H9 (cell line): Measurements from ENCODE around the gene WNT7B. TPM values are rescaled to one million over a fixed set of nuclear protein-coding genes. Genes with fewer than 3 reads are reported as not detected.

Source experiments
- DNase-seq: peaks from one replicate; pipeline ENCODE4 v3.0.0-alpha.2; 2017
- H2AFZ ChIP-seq: one replicate; pipeline ENCODE4 v1.6.1; 2013; ENCODE audit warnings: mild to moderate bottlenecking, low read length, control low read depth, moderate library complexity
- H2AK5ac ChIP-seq: 2 replicates; pipeline ENCODE4 v1.6.1; 2013; ENCODE audit warnings: low read length, control low read depth, mixed read lengths; ENCODE audit not compliant: insufficient read length
- H2BK120ac ChIP-seq: one replicate; pipeline ENCODE4 v1.6.1; 2013; ENCODE audit warnings: low read depth, mild to moderate bottlenecking, low read length, control low read depth, inconsistent platforms; ENCODE audit not compliant: poor library complexity, severe bottlenecking
- H2BK12ac ChIP-seq: 2 replicates; pipeline ENCODE4 v1.6.1; 2013; ENCODE audit warnings: low read length, control low read depth, mixed read lengths, low read depth; ENCODE audit not compliant: insufficient read length
- H2BK15ac ChIP-seq: 2 replicates; pipeline ENCODE4 v1.6.1; 2013; ENCODE audit warnings: low read depth, low read length, control low read depth
- H2BK20ac ChIP-seq: one replicate; pipeline ENCODE4 v1.6.1; 2013; ENCODE audit warnings: low read depth, mild to moderate bottlenecking, low read length, control low read depth, inconsistent platforms; ENCODE audit not compliant: poor library complexity, severe bottlenecking
- H2BK5ac ChIP-seq: 2 replicates; pipeline ENCODE4 v1.6.1; 2013; ENCODE audit warnings: low read length, control low read depth, mixed read lengths; ENCODE audit not compliant: insufficient read length
- H3K14ac ChIP-seq: 2 replicates; pipeline ENCODE4 v1.6.1; 2013; ENCODE audit warnings: low read length, control low read depth; ENCODE audit not compliant: insufficient read depth
- H3K18ac ChIP-seq: 2 replicates; pipeline ENCODE4 v1.6.1; 2013; ENCODE audit warnings: low read depth, mild to moderate bottlenecking, mixed read lengths, low read length, control low read depth; ENCODE audit not compliant: insufficient read length
- H3K23ac ChIP-seq: 2 replicates; pipeline ENCODE4 v1.6.1; 2013; ENCODE audit warnings: low read length, control low read depth, mixed read lengths, low read depth; ENCODE audit not compliant: insufficient read length
- H3K23me2 ChIP-seq: 2 replicates; pipeline ENCODE4 v1.6.1; 2013; ENCODE audit warnings: low read depth, mild to moderate bottlenecking, mixed read lengths, low read length, control low read depth; ENCODE audit not compliant: insufficient read length, poor library complexity, severe bottlenecking
- H3K27ac ChIP-seq: 2 replicates; pipeline ENCODE4 v1.5.1; 2013; ENCODE audit warnings: low read length, control low read depth, mixed read lengths, low read depth; ENCODE audit not compliant: insufficient read length
- H3K27me3 ChIP-seq: 2 replicates; pipeline ENCODE4 v1.6.1; 2013; ENCODE audit warnings: low read length, control low read depth, inconsistent platforms; ENCODE audit not compliant: insufficient read depth
- H3K4ac ChIP-seq: 2 replicates; pipeline ENCODE4 v1.6.1; 2013; ENCODE audit warnings: low read depth, mild to moderate bottlenecking, control low read depth, inconsistent platforms, low read length, moderate library complexity
- H3K4me1 ChIP-seq: 2 replicates; pipeline ENCODE4 v1.6.1; 2013; ENCODE audit warnings: low read length, control low read depth, inconsistent platforms; ENCODE audit not compliant: insufficient read depth
- H3K4me2 ChIP-seq: 2 replicates; pipeline ENCODE4 v1.6.1; 2013; ENCODE audit warnings: low read length, control low read depth, mixed read lengths; ENCODE audit not compliant: insufficient read length, insufficient read depth
- H3K56ac ChIP-seq: 2 replicates; pipeline ENCODE4 v1.6.1; 2013; ENCODE audit warnings: low read depth, mild to moderate bottlenecking, mixed read lengths, low read length, control low read depth; ENCODE audit not compliant: insufficient read length
- H3K79me1 ChIP-seq: 2 replicates; pipeline ENCODE4 v1.6.1; 2013; ENCODE audit warnings: low read depth, mild to moderate bottlenecking, moderate library complexity, low read length, control low read depth, inconsistent platforms; ENCODE audit not compliant: insufficient read depth, poor library complexity, severe bottlenecking
- H3K79me2 ChIP-seq: 2 replicates; pipeline ENCODE4 v1.6.1; 2013; ENCODE audit warnings: low read length, control low read depth, inconsistent platforms; ENCODE audit not compliant: insufficient read depth
- H3K9ac ChIP-seq: 2 replicates; pipeline ENCODE4 v1.6.1; 2013; ENCODE audit warnings: low read length, control low read depth, mixed read lengths; ENCODE audit not compliant: insufficient read length; ENCODE audit errors: extremely low read depth
- H3K9me3 ChIP-seq: one replicate; pipeline ENCODE4 v1.6.1; 2013; ENCODE audit warnings: low read depth, low read length, inconsistent platforms; ENCODE audit not compliant: control insufficient read depth
- H3T11ph ChIP-seq: one replicate; pipeline ENCODE4 v1.6.1; 2013; ENCODE audit warnings: mild to moderate bottlenecking, low read length, control low read depth, inconsistent platforms
- H4K20me1 ChIP-seq: one replicate; pipeline ENCODE4 v1.6.1; 2013; ENCODE audit not compliant: control insufficient read depth, insufficient read length, insufficient read depth
- H4K5ac ChIP-seq: 2 replicates; pipeline ENCODE4 v1.6.1; 2013; ENCODE audit warnings: low read depth, mild to moderate bottlenecking, mixed read lengths, low read length, control low read depth; ENCODE audit not compliant: insufficient read length
- H4K8ac ChIP-seq: replicated peaks from 2 replicates; pipeline ENCODE4 v1.6.1; 2013; ENCODE audit warnings: low read length, control low read depth, mixed read lengths, low read depth; ENCODE audit not compliant: insufficient read length
- H4K91ac ChIP-seq: 2 replicates; pipeline ENCODE4 v1.6.1; 2013; ENCODE audit warnings: low read depth, mild to moderate bottlenecking, moderate library complexity, mixed read lengths, low read length, control low read depth; ENCODE audit not compliant: insufficient read length
- H3K27ac Mint-ChIP-seq, 3 experiments: 2 replicates in 2 of 3; 3 replicates in 1 of 3; pipeline ENCODE4 v1.8.0; 2020 to 2021; ENCODE audit warnings: mixed read lengths in 3 of 3, mild to moderate bottlenecking in 1 of 3, moderate library complexity in 1 of 3
- H3K27me3 Mint-ChIP-seq: 2 replicates; pipeline ENCODE4 v1.8.0; 2021; ENCODE audit warnings: low read depth, mild to moderate bottlenecking, moderate library complexity, mixed read lengths
- H3K36me3 Mint-ChIP-seq, 3 experiments: 2 replicates in 2 of 3; 3 replicates in 1 of 3; pipeline ENCODE4 v1.8.0; 2020 to 2021; ENCODE audit warnings: low read depth in 3 of 3, mixed read lengths in 3 of 3; ENCODE audit not compliant: insufficient read depth in 1 of 3
- H3K4me1 Mint-ChIP-seq, 2 experiments: 2 replicates each; pipeline ENCODE4 v1.8.0; 2020; ENCODE audit warnings: mixed read lengths in 2 of 2
- H3K4me3 Mint-ChIP-seq, 2 experiments: 2 replicates in 1 of 2; 3 replicates in 1 of 2; pipeline ENCODE4 v1.8.0; 2020 to 2021; ENCODE audit warnings: mild to moderate bottlenecking in 2 of 2, mixed read lengths in 2 of 2, moderate library complexity in 1 of 2
- H3K9me3 Mint-ChIP-seq, 2 experiments: 2 replicates in 1 of 2; 3 replicates in 1 of 2; pipeline ENCODE4 v1.8.0; 2020; ENCODE audit warnings: mild to moderate bottlenecking in 2 of 2, mixed read lengths in 2 of 2, moderate library complexity in 1 of 2
- CTCF ChIP-seq: fragments of 200-600 bp; sonication (generic); conservative IDR thresholded peaks from 3 replicates; pipeline ENCODE4 v1.8.0; 2021; ENCODE audit warnings: antibody characterized with exemption, mild to moderate bottlenecking
- WGBS: extraction: QIAGEN DNeasy Blood & Tissue Kit; methylation state at CpG from one replicate; pipeline ENCODE4 v1.1.7; 2013; ENCODE audit warnings: missing lambda C conversion rate, low lambda C conversion rate, mixed read lengths; ENCODE audit not compliant: insufficient read length; ENCODE audit errors: extremely low coverage; 5-methylcytosine and 5-hydroxymethylcytosine counted together
- total RNA-seq: library from RNA; stranded (reverse); gene quantifications from 2 replicates; pipeline ENCODE4 v1.2.1, GENCODE V29; 2021

WNT7B gene
- total RNA-seq, 1 experiment from 2014 or later, result 0.09 TPM

- no peak for DNase-seq
- no peak overlapping the region for H3K9ac ChIP-seq
- H4K20me1 ChIP-seq, result no peaks in the 10 kb centered on the region
- H3K79me1 ChIP-seq, result no peaks in the 10 kb centered on the region
- no peak overlapping the region for H4K8ac ChIP-seq
- H3K4me1 ChIP-seq, result no peaks in the 10 kb centered on the region
- H3K9me3 ChIP-seq, result no peaks in the 10 kb centered on the region
- H2BK15ac ChIP-seq, result no peak overlapping the region
- H3K4ac ChIP-seq, result no peak overlapping the region
- no peak overlapping the region for H2AFZ ChIP-seq
- H2BK120ac ChIP-seq, result no peak overlapping the region
- 0 out of 7 replicates have a peak overlapping the region, but pooled peaks of 1 of the 3 experiments have one; percentile 52 for H3K27ac Mint-ChIP-seq
- H3K27me3 ChIP-seq, result no peaks in the 10 kb centered on the region
- H3K79me2 ChIP-seq, result no peaks in the 10 kb centered on the region
- H3K4me3 Mint-ChIP-seq, result no peak overlapping the region
- H2BK20ac ChIP-seq, result no peak overlapping the region
- H4K91ac ChIP-seq, result no peak overlapping the region
- no peaks in the 10 kb centered on the region; a peak in 1 of 5 replicates for H3K9me3 Mint-ChIP-seq
- no CpG with 5 or more reads among the region's 6 CpGs for WGBS
- no peak overlapping the region for H3K27ac ChIP-seq
- H3T11ph ChIP-seq, result no peak overlapping the region
- no peak overlapping the region for H2BK12ac ChIP-seq
- H2BK5ac ChIP-seq, result no peak overlapping the region
- no peak overlapping the region for H3K56ac ChIP-seq
- peaks cover 25% of the 10 kb centered on the region for H3K27me3 Mint-ChIP-seq
- peaks cover 0 to 3% of the 10 kb centered on the region in 2 experiments; a peak in 1 of 4 replicates for H3K4me1 Mint-ChIP-seq
- no peak overlapping the region for H3K4me2 ChIP-seq
- no peak overlapping the region for H3K23ac ChIP-seq
- H2AK5ac ChIP-seq, result no peak overlapping the region
- no peak for TF ChIP-seq CTCF
- no peak overlapping the region for H3K18ac ChIP-seq
- no peak overlapping the region for H4K5ac ChIP-seq
- H3K36me3 Mint-ChIP-seq, result no peaks in the 10 kb centered on the region
- no peaks in the 10 kb centered on the region for H3K23me2 ChIP-seq
- no peak overlapping the region; the same call in 1 of the 2 replicates for H3K14ac ChIP-seq
Observed at GRCh38 chr22:45935573-45935972, 41.4 kb downstream of the WNT7B start.
